Effector CD8-positive, alpha-beta T cell (primary cell): Measurements from ENCODE around the gene MRTFB.

Experiments used
- DNase-seq: peaks from one replicate; lab custom pipeline; 2025; lab: John Stamatoyannopoulos, UW

The MRTFB gene

DNA sequence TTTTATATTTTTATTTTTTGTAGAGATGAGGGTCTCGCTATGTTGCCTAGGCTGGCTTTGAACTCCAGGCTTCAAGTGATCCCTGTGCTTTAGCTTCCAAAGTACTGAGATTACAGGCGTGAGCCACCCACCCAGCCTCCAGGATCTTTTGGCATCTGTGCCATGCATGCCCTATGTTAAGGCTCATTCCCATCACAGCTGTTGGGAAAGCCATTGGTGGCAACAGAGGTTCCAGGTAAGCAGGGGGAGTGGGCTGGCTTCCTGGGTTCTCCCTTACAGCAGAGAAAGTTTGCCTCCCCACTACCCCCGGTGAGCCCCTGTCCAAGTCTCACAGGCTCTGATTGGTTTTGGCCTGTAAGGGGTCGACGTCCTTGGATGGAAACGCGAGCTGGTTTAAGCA lies 8.9 kb upstream of the MRTFB start:
- no peak for DNase-seq

DNA sequence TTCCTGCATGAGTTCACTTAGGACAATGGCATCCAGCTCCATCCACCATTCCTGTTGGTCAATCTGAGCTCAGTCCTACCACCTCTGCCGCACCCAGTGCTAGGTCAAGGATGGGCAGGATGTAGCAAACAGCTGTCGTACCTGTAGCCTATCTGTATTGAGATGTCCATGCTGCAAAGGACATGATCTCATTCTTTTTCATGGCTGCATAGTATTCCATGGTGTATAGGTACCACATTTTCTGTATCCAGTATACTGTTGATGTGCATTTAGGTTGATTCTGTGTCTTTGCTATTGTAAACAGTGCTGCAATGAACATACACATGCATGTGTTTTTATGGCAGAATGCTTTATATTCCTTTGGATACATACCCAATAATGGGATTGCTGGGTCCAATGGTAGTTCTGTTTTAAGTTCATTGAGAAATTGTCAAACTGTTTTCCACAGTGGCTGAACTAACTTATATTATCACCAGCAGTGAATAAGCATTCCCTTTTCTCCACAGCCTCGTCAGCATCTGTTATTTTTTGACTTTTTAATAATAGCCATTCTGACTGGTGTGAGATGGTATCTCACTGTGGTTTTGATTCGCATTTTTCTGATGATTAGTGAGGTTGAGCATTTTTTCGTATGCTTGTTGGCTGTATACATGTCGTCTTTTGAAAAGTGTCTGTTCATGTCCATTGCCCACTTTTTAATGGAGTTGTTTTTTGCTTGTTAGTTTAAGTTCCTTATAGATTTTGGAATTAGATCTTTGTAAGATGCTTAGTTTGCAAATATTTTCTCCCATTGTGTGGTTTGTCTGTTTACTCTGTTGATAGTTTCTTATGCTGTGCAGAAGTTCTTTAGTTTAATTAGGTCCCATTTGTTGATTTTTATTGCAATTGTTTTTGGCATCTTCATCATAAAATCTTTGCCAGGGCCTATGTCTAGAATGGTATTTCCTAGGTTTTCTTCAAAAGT lies 7.2 kb upstream of the MRTFB start:
- no peak for DNase-seq

DNA sequence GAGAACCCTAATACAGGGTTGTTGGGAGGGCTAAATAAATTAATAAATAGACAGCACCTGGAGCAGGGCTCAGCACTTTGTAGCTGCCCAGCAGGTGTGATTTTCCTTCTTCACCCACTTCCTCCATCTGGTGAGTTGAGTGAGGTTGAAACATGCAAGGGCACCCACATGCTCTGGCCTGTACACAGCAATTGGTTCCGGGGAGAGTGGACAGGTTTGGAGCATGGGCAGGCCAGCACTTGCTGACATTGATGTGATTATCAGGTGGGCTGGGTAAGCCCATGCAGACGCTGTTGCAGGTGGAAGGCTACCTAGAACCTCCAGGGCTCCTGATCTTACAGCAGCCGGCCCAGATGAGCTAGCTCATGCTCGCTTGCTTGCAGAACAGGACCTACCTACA lies 1.3 kb upstream of the MRTFB start:
- DNase-seq: no peak

DNA sequence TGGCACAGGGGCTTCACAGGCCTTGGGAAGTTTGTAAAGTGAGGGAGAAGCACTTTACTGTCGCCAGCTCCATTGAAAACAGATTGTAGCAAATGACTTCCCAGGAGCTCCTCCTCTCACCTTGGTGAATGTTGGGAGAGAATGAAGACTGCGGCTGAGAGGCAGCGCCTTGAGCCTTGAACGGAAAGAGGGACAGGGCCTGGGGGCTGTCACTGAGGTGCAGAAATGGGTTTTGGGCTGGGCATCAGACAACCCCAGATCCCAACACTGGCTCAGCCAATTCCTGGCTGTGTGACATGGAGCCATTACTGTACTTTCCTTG lies 603 bp upstream of the MRTFB start:
- no peak for DNase-seq

DNA sequence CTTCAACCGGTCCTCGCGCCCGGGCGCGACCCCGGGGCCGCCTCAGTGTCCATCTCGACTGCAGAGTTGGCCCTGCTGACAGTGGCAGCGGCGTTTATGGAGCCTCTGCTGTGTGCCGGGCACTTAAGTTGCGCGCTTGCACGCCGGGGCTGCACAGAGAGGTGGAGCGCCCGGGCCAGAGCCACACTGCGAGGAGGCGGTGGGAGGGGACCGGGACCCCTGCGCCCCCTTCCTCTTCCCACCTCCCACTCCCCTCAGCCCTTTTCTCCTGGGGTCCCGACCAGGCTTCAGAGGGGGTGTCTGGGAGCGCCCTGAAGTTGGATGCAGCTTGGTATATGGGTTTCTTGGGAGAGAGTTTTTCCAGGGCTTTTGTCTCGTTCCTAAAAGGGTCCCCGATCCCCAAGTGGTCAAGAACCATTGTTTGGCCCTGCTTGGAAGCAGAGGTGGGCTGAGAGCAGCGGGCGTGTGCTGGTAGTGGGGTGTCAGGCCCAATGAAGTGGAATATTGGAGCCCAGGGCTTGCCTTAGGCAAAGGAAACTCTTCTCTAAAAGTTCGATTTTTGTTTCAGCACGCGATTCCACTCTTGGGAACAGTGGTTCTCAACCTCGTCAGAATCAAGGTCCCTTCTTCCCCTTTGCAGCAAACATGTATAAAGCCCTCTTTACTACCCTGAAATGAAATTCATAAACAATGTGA lies 605 bp downstream of the MRTFB start:
- DNase-seq: no peak

DNA sequence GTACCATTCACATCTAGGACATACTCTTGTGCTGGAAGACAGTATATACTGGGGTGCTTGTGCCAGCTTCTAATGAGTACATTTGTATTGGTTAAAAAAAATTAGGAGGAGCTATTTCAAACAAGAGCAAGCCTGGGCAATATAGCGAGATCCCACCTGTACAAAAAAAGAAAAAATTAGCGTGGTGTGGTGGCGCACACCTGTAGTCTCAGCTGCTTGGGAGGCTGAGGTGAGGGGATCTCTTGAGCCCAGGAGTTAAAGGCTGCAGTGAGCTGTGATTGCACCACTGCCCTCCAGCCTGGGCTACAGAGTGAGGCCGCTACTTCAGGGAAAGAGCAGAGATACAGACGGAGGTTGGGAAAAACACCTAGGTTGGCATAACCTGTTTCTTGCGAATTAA lies 1.2 kb downstream of the MRTFB start:
- DNase-seq: no peak

DNA sequence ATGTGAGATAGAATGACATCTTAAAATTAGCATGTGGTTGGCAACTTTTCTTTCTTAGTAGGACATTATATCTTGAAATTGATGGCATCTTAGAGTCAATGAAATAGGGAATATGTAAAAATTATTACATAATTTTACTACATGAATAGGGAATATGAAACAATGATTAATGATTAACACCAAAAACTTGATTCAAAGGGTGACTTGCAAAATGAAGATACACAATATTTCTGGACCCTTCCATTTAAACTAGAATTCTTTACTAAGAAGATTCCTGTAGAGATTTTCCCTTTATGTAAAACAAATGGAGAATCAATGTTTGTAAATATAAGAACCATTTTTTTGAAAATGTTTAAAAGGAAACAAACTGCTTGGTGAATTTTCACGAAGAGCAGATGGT lies 3.4 kb downstream of the MRTFB start:
- DNase-seq: no peak

DNA sequence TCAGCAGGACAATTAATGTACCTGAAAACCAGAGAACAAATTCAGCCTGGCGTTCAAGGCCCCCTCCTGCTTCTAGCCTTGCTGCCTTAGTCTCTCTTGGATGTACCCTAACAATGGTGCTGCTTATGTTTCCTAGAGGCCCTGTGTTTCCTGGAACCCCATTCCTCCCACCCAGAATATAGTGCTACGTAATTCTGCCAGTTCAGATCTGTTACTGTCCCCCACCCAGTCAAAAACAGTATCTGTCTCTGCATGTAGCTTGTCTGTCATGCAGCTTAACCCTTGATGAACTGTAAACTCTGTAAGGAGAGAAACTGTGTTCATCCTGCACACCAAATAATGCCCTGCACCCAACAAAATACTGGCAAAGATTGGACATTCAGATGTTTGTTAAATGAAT lies 6.8 kb downstream of the MRTFB start:
- no peak for DNase-seq

DNA sequence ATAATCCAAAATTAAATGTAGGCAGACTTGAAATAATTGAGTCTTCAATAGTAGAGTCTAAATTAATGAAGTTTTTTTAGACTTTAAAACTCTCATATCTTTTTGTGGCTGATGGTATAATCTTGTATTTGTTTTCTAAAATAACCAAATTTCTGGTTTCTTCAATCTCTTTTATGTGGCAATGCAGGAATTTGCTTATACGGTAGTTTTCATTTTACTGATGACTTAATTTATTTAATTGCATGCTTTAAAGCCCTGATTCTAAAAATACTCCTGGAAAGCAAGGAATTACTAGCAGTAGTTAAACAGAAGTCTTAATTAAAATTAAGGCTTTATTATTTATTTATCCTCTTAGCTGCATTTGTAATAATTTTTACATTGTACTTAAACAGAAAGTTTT lies 15.4 kb downstream of the MRTFB start:
- DNase-seq: no peak

DNA sequence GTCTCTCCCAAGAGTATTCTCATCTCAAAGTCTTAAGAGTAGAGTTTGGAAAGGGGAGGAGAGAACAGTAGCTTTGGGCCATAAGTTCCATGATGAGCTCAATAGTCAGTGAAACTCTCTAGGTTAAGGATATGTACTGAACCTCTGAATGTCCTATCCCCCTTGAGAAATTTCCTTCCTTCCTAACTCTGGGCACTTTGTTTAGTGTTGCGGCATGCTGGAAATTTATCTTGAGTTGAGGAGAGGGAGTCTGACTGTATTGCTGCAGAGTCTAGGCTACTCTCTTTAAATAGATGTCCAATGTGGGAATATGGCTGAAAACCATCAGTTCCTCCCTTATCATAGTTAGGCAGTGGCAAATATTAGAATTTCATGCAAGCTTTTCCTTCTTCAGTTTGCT lies 16.1 kb downstream of the MRTFB start:
- no peak for DNase-seq

DNA sequence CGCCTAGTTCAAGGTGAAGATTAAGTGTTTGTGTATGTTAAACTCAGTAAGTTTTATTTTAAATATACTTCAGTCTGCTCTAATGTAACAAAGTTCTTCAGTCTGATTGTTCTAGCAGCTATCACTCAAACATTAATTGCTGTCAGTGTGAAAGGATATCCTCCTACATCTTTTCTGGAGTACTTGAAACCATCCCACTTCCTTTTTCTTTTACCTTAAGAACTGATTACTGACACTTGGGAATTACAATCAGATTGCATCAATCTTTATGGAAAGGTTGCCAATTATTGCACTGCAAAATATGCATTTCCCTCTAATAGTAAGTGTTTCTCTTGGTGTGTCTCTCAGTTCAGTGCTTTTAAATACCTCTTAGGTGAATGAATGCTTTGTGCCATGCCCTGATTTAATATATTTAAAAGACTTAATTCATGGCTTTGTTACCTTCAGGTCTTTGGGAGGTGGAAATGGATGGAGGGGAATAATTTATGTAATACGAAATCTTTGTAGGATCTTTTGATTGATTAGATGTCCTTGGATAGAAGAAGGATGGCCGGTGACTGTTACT lies 16.6 kb downstream of the MRTFB start:
- no peak for DNase-seq

DNA sequence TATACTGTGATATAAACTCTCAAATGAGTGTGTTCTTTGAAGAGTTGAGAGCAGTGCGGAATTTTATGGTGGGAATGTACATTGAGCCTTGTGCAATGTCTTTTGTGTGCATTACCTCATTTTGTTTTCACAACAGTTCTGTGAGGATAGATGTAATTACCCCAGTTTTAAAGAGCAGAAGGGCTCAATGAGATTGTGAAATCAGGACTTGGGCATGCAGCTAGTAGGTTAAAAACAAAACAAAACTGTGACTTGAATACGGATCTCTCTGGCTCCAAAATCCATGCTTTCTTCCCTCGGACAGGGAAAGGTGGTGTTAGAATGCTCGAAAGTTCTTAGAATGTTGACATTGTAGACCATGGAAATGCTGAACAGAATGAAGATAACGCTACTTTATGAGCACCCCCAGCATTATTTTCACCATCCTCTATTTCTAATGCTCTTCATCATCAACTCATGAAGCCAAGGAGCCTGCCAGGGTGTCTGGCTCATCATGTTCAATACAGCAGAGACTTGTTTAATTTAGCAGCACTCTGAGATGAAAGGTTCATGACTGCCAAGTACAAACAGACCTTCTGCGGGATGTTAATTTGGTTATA lies 17.1 kb downstream of the MRTFB start:
- DNase-seq: no peak

DNA sequence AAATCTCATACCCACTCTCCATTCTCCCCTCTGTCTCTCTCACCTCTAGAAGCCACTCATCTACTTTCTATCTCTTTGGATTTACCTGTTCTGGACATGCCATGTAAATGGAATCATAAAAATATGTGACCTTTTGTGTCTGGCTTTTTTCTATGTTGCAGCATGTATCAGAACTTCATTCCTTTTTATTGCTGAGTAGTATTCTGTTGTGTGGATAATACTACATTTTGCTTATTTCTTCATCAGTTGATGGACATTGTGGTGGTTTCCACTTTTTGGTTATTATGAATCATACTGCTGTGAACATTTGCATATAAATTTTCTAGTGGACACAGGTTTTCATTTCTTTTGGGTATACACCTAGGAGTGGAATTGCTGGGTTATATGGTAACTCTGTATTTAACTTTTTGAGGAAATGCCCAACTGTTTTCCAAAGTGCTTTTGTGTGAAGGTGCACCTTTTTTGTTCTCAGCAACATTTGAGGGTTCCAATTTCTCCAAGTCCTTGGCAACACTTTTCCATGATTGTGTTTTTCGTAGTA lies 18.2 kb downstream of the MRTFB start:
- DNase-seq: no peak

DNA sequence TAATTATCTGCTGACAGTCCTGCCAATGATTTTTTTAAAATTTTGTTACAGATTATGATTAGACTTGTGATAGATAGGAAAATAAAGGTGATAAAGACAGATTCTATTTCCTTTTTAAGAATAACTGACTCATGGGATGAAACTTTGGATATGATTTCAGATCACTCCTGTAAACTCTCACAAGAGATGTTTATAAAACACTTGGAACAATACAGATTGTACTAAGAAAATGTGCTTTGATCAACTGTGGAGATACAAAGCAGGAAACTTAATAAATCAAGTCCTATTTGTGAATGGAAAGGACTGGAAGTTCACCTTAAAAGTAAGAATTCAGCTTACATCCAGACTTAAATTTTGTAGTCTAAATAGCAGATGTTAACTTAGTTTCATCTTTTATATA lies 21.4 kb downstream of the MRTFB start:
- DNase-seq: no peak

DNA sequence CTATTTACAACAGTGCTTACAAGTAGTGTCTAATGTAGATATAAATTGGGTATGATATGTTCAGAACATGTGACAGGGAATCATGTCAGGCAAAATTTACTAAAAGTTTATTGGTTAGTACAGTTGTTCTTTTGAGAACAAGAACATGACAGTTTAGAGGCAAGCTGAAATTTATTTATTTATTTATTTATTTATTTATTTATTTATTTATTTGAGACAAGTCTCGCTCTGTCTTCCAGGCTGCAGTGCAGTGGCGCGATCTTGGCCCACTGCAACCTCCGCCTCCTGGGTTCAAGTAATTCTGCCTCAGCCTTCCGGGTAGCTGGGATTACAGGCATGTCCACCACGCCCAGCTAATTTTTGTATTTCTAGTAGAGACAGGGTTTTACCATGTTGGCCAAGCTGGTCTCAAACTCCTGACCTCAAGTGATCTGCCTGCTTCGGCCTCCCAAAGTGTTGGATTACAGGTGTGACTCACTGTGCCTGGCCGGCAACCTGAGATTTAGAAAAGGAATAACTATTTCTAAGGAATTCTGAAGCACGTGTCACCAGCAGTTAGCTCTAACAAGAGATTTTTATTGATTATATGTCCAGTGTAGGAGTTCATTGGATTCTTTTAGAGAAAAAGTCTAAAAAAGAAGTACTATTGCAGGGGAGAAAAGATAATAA lies 24.9 kb downstream of the MRTFB start:
- no peak for DNase-seq

DNA sequence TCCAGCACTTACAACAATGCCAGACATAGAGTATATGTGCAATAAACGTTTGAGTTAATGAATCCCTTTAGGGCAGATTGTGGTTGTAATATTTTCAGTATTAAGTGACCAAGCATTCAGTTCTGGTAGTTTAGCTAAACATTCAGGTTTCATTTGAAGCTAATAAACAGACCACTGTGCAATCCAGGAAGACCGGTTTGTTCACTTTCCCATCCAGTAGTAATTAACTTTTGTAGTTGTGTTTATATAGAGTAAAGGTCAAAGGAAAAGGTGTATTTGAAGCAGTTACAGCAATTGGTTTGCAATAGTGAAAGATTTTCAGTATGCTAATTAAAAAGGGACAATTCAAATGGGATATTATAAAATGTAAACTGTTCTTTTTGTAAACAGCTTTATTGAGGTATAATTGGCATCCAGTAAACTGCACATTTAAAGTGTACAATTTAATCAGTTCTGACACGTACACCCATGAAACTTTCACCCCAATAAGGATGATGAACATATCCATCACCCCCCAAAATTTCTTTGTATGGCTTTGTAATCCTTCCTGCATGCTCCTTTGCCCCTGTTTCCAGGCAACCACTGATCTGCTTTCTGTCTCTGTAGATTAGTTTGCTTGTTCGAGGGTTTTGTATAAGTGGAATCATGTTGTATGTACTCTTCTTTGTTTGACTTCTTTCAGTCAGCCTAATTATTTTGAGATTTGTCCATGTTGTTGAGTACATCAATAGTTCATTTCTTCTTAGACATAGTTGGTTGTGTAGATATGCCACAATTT lies 26.3 kb downstream of the MRTFB start:
- DNase-seq: no peak

DNA sequence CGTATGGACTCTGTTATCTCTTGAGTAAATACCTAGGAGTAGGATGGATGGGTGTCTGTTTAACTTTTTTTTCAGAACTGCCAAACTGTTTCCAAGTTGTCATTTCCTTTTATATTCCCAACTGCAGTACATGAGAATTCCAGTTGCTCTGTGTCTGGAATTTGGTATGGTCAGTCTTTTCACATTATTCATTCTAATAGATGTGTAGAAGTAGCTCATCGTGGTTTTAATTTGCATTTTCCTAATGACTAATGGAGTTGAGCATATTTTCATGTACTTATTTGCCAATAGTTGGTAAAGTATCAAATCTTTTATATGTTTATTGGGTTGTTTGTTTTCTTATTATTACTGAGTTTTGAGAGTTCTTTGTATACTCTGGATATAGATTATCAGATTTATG lies 27.0 kb downstream of the MRTFB start:
- no peak for DNase-seq

DNA sequence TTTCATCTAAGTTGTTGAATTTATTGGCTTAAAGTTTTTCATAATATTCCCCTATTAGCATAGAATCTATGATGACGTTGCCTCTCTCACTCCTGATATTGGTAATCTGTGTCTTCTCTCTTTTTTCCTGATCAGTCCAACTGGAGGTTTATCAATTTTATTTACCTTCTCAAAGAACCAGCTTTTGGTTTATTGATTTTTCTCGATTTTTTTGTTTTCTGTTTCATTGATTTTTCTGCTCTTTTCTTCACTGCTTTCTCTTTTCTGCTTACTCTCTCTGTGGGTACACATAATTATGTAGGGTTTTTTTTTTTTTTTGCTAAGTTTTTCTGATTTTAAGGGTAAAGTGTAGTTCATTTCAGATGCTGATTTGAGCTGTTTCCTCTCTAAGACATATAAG lies 29.7 kb downstream of the MRTFB start:
- no peak for DNase-seq

DNA sequence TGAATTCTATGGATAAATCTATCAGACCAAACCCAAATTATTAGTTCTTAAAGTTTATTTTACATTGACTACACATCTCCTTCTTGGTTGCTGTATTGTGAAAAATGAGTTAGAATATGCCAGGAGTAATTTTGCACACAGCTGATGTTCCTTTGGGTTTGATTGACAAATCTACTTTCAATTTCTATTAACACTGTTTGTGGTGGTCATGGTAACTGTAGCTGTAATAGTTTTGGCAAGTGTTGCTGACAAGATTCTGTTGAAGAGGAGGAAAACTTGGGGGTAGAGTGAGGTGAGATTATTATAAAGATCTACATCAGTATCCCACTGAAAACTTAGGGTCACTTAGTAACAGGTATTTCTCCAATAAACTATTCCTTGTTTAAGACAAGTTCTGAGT lies 30.3 kb downstream of the MRTFB start:
- DNase-seq: no peak

DNA sequence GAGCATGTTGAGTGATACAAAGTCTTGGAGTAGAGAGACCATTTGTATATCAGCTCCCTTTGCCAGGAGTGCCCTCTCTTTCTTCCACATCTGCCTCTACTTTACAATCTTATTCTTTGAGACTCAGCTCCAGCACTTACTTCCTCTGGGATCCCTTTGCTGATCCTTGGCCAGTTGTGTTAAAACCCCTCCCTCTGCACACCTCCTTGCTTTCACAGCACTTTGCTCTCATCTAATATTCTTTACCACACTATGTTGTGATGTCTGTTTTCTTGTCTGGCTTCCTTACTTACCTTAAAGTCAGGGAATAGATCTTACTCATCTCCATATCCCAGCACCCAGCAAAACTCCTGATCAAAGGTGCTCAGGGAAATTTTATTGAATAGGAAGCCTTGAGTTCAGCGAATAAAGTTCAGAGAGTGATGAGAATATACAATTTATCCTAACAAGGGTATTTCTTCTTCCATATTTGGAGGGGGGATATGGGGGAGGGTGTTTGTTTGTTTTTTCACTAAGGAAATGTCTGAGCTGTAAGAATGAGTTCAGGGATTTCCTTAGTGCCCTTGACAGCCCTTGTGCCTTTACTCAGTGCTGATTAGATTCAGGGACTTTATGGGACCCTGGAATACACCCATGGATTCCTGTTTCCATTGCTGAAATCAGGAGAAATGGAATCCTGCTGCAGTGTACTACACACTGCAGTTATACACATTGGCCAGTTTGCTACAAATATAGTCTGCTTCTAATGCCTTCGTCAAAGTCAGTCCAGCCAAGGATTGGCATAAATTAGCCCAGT lies 32.0 kb downstream of the MRTFB start:
- no peak for DNase-seq
